DND-41 (cell line): ENCODE results near the gene LHCGR.
"Not testable (repeated sequence)": the region's sequence is repeated elsewhere in the genome, so short reads cannot be mapped to it uniquely, and the experiment has no call there.

Experiments
- CTCF ChIP-seq: IDR thresholded peaks from 2 replicates; pipeline ENCODE4 v1.5.1; 2012; ENCODE audit warnings: borderline replicate concordance, low read length, moderate library complexity, mild to moderate bottlenecking; ENCODE audit not compliant: poor library complexity, severe bottlenecking; ENCODE audit errors: extremely low read depth
- EZH2 ChIP-seq: IDR thresholded peaks from 3 replicates; pipeline ENCODE4 v1.6.1; 2012; ENCODE audit warnings: borderline replicate concordance, low read depth, mild to moderate bottlenecking, moderate library complexity, low read length, inconsistent platforms; ENCODE audit not compliant: severe bottlenecking

GRCh38 chr2:48703621-48704020 is 51.9 kb downstream of the LHCGR start:
- not testable (repeated sequence) for TF ChIP-seq CTCF, EZH2
